ENCODE results near the gene INIP.

- TF ChIP-seq, protein P1, sequence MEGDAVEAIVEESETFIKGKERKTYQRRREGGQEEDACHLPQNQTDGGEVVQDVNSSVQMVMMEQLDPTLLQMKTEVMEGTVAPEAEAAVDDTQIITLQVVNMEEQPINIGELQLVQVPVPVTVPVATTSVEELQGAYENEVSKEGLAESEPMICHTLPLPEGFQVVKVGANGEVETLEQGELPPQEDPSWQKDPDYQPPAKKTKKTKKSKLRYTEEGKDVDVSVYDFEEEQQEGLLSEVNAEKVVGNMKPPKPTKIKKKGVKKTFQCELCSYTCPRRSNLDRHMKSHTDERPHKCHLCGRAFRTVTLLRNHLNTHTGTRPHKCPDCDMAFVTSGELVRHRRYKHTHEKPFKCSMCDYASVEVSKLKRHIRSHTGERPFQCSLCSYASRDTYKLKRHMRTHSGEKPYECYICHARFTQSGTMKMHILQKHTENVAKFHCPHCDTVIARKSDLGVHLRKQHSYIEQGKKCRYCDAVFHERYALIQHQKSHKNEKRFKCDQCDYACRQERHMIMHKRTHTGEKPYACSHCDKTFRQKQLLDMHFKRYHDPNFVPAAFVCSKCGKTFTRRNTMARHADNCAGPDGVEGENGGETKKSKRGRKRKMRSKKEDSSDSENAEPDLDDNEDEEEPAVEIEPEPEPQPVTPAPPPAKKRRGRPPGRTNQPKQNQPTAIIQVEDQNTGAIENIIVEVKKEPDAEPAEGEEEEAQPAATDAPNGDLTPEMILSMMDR (conservative IDR thresholded peaks at IDR 0.05; ENCODE audit: low read depth, low read length): no peak
- no peak for TF ChIP-seq EZH2 (IDR thresholded peaks at IDR 0.05; ENCODE audit: borderline replicate concordance, low read depth, low read length, poor library complexity, severe bottlenecking)
Observed at GRCh38 chr9:112743216-112743836, 25.4 kb upstream of the INIP start.

All from A673 (cell line).